Mesenteric fat pad (tissue), 1 donor: ENCODE results near the gene HEPACAM. TPM values are rescaled to one million over a fixed set of nuclear protein-coding genes. Genes with fewer than 3 reads are reported as not detected.
"Not testable (repeated sequence)": the region's sequence is repeated elsewhere in the genome, so short reads cannot be mapped to it uniquely, and the experiment has no call there.

ENCODE experiments used
- DNase-seq: peaks from one replicate; pipeline ENCODE4 v3.0.0-alpha.2; 2020; ENCODE audit warnings: low spot score
- long read RNA-seq: library from polyadenylated mRNA; unstranded; transcript quantifications from one replicate; pipeline ENCODE4 v2.0.0, GENCODE V29; 2020
- total RNA-seq: library from RNA; stranded (reverse); fragmentation: NEBNext Ultra II Directional; extraction: Animal tissue kit (Norgen Biotek cat#: 25700); gene quantifications from one replicate; pipeline ENCODE4 v1.2.1, GENCODE V29; 2021
- donor health status: DM: yes; HTN: yes; CAD: no.

HEPACAM gene, protein sequence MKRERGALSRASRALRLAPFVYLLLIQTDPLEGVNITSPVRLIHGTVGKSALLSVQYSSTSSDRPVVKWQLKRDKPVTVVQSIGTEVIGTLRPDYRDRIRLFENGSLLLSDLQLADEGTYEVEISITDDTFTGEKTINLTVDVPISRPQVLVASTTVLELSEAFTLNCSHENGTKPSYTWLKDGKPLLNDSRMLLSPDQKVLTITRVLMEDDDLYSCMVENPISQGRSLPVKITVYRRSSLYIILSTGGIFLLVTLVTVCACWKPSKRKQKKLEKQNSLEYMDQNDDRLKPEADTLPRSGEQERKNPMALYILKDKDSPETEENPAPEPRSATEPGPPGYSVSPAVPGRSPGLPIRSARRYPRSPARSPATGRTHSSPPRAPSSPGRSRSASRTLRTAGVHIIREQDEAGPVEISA
- total RNA-seq = 33.4 TPM
- long read RNA-seq, partial matches to known transcripts = 0 of 16 reads
- long read RNA-seq, other reads (novel, unspliced or antisense) = 16 of 16 reads

DNA sequence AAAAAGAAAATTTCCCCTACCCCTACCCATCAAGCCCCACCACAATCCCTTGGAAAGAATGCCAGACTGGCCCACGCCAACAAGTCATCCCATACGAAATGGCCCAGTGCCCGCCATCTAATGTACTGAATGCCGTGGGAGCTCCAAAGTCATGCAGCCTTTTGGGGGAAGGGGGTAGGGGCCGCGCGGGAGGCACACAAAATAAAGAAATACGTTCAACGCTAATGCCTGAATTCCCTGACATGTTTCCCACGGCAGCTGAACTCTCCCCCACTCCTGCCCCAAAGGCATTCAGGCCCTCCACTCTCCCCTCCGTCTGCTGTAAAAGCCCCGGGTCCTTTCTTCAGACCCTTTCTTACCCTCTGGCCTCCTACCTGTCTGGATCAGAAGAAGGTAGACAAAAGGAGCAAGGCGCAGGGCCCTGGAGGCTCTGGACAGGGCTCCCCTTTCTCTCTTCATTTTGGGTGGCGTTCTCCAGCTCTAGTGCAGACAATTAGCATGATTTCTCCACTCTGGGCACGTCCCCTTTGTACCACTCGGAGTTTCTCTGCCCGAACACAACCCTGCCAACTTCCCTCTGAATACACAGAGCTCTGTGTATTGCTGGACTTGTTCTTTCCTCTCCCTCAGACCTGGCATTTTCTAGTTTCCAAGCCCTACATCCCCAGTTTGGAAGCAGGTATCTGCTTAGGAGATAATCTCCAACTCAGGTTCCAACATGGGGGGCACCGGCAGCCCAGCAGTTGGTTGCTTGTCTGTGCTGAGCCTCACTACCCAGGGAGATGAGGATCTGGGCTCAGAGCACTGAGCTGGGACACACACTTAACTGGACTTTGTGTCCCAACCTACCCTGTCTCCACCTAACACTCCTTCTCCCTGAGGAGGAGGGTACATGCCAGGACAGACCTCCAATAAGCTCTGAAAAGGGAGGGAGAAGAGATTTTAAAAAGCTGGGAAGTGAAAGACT, at the start of gene HEPACAM:
HEPACAM (minus strand) TSS at position 500 of the 967 bp plus-strand sequence; CDS start at position 459, 41 bp downstream.
- DNase-seq = no peak

DNA sequence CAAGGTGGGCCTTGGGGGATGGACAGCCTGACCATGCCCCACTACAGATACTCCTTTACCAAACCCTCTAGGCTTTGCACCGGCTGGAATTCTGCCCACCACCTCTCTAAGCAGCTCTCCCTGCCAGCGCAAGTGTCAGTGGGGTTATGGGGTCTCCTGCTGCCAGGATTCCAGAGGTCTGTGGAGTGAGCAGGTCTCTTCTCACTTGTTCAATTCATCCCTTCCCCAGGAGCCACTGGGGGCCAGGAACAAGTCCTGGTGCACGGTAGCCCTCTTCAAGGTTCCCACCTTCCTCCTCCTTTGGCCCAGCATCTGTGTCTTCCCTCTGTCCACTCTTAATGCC, 48.6 kb upstream of the HEPACAM start:
- no peak for DNase-seq

DNA sequence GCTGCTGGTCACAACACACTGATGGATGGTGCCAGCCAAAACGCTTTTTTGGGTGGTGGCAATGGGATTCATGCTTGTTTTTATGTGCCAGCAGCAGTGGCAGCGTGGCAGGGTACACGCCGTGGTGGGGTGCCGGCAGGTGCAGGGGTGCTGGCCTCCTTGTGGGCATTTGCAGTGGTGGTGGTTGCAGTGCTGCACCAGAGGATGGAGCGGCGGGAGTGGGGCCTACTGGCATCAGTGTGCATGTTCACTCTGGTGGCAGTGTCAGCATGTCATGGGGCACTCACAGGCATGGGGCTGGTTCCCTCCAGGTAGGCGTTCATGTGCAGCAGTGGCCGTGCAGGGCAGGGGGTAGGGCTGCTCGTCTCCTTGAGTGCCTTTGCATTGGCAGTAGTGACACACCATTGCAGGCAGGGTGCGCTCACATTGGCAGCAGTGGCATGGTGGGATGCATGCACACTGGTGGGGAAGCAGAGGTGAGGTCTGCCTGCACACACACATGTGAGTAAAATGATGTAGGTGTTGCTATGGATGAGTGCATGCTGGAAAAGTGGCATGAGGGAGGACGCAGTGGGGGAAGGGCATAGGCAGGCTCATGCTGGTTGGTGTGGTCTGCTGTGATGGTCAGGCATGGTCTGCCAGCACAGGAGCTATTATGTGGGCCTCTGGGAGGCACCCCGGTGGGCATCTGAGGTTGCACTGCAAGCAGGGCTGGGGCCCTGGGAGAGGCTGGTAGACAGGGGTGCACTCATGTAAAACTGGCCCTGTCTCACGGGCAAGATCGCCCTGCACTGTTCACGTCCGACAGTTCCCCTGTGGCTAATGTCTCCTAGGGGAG, 48.0 kb upstream of the HEPACAM start:
- DNase-seq = peak; percentile 84

DNA sequence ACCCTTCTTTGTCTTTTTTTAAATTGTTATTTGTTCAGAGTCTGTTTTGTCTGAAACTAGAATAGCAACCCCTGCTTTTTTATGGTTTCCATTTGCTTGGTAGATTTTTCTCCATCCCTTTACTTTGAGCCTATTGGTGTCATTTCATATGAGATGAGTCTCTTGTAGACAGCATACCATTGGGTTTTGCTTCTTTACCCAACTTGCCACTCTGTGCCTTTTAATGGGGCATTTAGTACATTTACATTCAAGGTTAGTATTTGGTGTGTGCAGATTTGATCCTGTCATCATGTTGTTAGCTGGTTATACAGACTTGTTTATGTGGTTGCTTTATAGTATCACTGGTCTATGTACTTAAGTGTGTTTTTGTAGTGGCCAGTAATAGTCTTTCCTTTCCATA, 46.2 kb upstream of the HEPACAM start:
- no peak for DNase-seq

DNA sequence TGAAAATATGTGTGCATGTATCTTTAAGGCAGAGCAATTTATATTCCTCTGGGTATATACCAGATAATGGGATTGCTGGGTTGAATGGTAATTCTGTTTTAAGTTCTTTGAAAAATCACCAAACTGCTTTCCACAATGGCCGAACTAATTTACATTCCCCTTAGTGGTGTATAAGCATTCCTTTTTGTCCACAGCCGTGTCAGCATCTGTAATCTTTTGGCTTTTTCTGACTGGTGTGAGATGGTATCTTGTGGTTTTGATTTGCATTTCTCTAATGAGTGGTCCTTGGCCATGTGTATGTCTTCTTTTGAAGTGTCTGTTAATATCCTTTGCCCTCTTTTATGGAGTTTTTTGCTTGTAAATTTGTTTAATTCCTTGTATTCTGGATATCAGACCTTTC, 42.5 kb upstream of the HEPACAM start:
- no peak for DNase-seq

DNA sequence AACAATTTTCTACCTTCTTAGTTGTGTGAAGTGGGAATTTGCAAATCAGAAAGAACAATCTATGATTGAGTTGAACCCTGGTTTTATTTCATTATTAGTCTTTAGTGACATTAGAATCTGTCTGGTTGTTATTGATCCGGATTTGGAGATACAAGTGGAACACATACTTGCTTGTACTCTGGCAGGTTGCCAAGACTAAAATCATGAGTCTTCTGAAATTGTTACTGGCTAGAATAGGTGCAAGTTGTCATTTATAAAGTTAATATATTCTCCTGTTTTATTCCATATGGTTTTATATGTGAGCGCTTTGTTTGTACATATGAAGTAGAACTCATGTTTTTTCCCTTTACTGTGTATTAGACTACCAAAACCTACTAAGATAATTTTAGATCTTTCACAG, 41.2 kb upstream of the HEPACAM start:
- no peak for DNase-seq

DNA sequence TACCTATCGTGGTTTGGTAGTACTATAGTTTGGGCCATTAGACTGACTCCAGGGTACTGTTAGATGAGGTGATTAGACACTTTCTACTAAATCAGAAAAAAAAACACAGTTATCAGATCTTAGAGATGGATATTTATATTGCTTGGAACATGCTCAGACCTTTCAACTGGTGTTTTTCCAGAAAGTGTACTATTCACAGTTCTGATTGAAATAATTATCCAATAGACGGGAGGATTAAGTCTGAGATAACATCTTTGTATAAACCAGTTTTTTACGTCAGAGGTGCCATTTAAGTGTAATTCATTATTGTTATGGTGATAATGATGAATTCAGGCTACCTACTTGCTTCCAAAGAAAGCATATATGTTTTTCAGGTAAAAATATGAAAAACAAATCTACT, 40.7 kb upstream of the HEPACAM start:
- DNase-seq = no peak

DNA sequence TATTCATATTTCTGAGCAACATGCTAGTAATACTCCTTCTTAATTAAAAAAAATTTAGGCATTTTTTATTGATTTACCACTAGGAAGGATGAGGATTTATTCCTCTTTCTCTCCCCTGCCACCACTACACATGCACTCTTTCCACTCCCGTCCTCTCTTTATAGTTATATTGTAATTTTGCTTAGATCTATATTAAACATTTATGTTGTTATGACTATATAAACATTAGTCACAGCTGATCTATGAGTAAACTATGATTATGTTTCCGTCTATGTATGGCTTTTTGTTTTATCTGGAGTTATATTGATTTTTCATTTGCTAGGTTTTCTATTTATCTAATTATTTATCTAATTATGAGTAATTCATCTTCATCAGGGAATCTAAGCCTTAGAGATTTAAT, 36.0 kb upstream of the HEPACAM start:
- DNase-seq = no peak

DNA sequence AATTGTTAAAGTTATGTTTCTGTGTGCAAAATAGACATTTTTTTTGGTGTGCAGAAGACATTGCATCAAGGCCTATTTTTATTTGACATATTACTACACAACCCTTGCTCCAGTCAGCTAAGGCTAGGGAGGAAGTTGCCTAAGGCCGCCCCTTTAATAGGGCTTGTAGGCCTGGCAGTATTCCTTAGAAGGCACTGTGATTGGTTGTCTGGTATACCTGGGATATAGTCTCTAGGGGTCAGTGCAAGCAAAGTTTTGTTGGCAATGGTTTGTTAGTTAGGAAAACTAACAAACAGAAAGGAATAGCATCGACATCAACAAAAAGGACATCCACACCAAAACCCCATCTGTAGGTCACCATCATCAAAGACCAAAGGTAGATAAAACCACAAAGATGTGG, 35.1 kb upstream of the HEPACAM start:
- DNase-seq = no peak

DNA sequence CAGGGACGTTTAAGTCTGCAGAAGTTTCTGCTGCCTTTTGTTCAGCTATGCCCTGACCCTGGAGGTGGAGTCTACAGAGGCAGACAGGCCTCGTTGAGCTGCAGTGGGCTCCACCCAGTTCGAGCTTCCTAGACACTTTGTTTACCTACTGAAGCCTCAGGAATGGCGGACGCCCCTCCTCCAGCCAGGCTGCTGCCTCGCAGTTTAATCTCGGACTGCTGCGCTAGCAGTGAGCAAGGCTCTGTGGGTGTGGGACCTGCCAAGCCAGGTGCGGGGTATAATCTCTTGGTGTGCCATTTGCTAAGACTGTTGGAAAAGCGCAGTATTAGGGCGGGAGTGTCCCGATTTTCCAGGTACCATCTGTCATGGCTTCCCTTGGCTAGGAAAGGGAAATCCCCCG, 32.4 kb upstream of the HEPACAM start:
- not testable (repeated sequence) for DNase-seq

DNA sequence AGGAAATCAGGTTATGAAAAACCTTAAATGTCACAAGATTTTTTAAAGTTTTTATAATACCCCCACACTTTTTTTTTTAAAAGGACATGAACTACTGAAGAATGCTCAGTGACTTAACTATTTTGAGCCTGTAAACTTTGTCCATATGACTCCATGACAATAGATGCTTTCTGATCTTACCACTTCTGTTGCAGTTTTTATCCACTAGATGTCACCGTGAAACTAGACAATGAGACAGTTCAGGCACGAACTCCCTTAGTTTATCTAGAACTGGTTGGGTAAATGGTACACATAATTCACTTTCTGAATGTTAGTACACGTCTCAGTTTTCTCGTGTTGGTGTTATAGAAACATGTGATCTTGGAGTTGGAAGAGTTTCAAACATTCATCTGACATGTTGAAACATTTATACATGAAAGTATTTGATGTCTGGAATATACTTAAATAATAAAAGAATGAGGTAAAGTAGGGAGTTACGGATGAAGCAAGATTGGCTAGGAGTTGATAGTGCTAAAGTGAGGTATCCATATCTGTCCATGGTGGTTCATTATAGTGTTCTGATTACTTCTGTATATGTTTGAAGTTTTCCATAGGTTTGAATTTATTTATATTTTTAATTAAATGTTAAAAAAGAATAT, 26.2 kb upstream of the HEPACAM start:
- DNase-seq = no peak

DNA sequence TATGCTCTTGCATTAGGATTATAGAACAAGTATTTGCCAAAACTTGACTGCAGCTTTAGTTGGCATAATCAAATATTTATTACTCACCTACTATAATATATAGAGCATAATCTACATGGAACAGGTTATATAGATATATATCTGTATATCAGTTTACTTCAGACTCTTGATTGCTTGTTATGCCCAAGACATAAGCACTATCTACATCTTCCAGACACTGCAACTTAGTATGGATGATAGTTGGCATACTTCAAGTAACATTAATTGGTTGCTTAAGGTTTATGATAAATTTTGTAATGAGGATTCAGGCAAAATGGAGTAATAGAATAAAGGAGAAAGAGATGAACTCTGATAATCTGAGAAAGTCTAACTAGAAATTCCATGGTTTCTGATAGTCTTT, 19.2 kb upstream of the HEPACAM start:
- DNase-seq = no peak

DNA sequence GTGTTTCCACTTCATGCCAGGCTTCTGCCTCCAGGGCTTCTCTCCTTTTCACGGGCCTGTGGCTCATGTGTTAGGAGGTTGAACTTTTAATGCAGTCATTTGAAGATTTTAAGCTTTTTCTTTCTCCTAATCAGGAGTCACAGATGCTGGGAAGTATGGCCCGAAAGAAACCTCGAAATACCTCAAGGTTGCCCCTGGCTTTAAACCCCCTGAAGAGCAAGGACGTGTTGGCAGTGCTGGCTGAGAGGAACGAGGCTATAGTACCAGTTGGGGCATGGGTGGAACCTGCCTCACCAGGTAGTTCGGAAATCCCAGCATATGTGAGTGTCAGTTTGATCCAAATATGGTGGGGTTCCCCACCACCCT, 18.7 kb upstream of the HEPACAM start:
- no peak for DNase-seq

DNA sequence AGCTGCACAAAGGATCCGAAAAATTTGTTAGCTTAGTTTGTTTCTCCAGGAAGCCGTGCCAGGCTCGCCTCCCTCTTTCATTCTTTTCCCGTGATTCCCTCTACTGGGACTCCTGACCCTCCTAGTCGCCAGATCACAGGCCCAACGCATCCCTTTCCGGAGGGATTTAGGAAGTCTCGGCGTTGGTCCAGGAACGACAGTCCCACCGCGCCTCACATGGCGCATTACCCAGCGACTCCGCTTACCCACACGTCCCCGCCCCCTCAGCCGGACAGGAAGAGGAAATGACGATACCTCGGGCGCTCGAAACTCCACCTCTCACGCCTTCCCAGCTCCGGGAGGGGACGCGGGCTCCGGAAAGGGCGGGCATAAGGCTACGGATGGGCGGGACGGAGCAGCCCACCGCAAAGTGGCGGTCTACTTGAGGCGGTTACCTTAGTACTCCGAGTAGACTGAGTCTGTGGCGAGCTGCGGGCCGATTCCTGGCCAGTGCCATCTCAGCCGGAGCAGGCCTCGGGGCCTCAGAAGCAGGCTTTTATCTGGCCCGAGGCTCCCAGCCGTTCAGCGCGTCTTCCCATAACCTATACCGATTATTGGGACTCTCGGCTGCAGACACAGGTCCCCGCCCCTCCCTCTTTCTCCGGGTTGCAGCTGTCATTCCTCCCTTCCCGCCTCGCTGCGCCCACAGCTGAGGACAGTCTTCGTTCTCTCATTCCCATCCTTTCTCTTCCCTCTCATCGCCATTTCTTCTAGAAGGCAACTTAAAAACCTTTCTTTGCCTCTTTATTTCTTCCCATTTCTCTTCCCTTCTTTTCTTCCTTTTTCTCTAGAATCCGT, 18.1 kb upstream of the HEPACAM start, which contains the start of gene CCDC15:
CCDC15 (plus strand) TSS at position 450 of the 837 bp plus-strand sequence. CDS start 531 bp downstream, outside the sequence.
- DNase-seq = peak; percentile 98

DNA sequence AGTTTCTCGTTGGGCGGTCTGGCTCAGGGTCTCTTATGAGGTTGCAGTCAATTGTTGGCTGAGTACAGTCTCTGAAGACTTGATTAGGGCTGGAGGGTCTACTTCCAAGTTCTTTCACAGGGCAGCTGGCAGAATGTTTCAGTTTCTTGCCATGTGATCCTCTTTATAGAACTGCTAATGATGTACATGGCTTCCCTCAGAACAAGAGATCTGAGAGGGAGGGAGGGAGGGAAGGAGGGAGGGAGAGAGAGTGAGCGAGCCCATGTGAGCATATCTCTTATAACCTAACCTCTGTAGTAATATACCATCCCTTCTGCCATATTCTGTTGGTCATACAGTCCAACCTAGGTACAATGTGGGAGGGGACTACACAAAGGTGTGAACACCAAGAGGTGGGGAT, 15.5 kb upstream of the HEPACAM start:
- DNase-seq = no peak

DNA sequence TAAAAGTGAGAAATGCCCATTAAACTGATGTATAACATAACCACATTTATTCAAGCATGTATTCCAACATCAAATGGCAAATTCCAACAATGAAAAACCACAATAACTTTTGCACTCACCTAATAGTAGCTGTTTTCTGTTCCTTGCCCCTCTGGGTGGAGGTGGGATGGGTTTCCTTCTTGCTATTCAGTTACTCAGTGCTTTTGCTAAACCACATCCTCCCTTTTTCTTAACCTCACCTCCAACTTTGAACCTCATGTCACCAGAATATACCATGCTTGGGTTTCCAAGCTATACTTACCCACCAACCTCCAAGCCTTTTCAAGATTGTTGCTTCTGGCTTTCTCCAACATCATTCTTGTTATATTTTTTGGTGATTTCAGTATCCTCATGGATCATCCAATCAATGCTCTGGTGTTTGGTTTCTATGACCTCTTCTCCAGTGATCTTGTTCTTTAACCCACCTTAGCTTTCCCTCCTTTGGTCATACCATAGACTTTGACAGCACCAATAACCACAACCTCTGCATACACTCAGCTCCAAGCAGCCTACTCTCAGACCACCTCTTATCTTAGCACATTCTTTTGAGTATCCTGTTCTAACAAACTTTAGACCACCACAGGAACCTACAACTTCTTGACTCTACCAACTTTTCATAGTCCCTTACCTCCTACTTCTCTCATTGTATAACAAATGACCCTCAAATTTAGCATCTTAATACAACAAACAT, 14.9 kb upstream of the HEPACAM start:
- DNase-seq = no peak

DNA sequence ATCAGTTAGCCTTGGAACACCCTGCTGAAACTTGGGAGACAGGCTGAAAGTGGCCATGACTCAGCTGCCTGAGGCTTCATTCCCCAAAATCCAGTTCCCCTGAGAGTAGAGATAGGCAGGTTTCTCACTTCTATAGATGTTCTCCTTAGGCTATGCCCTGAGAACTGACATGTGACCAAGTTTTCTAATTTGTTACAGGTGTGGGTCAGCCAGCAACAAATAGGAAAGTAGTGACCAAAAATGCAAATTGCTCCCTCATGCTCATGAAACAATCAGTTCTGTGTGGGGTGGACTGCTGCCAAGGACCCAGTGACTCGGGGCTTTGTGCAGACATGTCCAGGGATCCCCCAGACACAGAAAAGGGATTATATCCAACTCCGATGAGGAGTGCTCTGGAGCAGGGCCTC, 10.9 kb upstream of the HEPACAM start:
- no peak for DNase-seq

DNA sequence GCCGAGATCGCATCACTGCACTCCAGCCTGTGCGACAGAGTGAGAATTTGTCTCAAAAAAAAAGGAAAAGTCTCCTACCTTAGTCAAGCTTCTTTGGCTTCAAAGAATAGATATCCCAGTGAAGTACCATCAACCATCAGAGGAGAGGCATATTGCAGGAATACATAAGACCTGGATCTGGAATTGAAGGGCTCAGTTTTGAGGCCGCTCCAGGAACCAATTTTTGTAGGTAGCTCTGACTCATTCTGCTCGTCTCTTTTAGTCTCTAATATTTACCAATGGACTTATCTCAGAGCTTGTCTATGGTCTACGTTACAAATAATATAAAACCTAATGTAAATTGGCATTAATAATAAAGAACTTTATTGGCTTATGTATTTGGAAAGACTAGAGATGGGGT, 10.0 kb upstream of the HEPACAM start:
- no peak for DNase-seq

DNA sequence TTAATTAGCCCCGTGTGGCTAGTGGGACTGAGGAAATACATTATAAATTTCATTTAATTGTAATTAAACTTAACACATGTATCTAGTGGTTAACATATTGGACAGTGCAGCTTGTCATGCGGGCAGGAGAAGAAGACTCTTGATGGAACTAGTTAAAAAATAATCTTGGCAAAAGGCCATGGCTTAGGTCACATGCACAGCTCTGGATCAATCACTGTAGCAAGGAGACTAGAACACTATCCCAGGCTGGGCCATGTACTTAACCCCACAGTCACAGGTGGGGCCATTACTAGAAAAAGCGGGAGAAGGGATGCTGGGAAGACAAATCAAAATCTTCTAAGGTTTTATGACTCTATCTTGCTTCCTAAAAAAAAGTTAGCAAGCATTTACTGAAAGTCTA, 8.7 kb upstream of the HEPACAM start:
- no peak for DNase-seq
